Erythroblast (primary cell): Measurements from ENCODE around the gene KRCC1.

Source experiments
- GATA1 ChIP-seq: IDR thresholded peaks from 2 replicates; pipeline ENCODE4 v1.6.1; 2011; ENCODE audit warnings: low read depth, mild to moderate bottlenecking, control low read depth, low read length, moderate library complexity
- POLR2A ChIP-seq: IDR thresholded peaks from 2 replicates; pipeline ENCODE4 v1.6.1; 2011; ENCODE audit warnings: mild to moderate bottlenecking, low read length

DNA sequence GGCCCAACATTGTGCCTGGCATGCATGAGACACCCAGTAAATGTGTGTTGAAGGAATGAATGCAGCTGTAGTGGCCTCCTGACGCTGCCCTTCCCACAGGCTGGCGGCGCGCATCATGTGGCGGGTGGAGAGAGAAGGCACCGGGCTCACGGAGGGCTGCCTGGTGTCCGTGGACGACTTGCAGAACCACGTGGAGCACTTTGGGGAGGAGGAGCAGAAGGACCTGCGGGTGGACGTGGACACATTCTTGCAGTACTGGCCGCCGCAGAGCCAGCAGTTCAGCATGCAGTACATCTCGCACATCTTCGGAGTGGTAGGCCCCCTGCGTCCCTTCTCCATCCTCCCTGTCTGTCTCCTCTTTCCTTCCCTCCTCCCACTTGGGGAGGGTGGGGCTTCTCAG is 32.2 kb upstream of the KRCC1 start:
- TF ChIP-seq POLR2A, result no peak
- no peak for TF ChIP-seq GATA1
